A549 (cell line): Measurements from ENCODE around the gene ATP6V0A4. TPM values are rescaled to one million over a fixed set of nuclear protein-coding genes. Genes with fewer than 3 reads are reported as not detected.
"Not testable (repeated sequence)": the region's sequence is repeated elsewhere in the genome, so short reads cannot be mapped to it uniquely, and the experiment has no call there.

Source experiments
- ATAC-seq, 2 experiments: fragments of 200-7000 bp in 1 of 2; fragments of >200 bp in 1 of 2; cut with Nextera tagmentation in 1 of 2; cut with Tn5 transposase in 1 of 2; 3 replicates each; pipeline versions ENCODE4 v1.8.0 to v1.9.1; 2018 to 2020; ENCODE audit warnings: mild to moderate bottlenecking in 1 of 2, moderate library complexity in 1 of 2
- CTCF ChIA-PET: fragments of 300-600 bp; sonication (Branson Sonifier 250); formaldehyde crosslinking; extraction: SDS; loops from one replicate; lab custom pipeline; 2021; ENCODE audit warnings: antibody characterized with exemption, inconsistent platforms; lab: Yijun Ruan, JAX
- POLR2A ChIA-PET: fragments of 350-600 bp; formaldehyde crosslinking; extraction: SDS; loops from one replicate; lab custom pipeline; 2021; ENCODE audit warnings: antibody characterized with exemption, inconsistent platforms; lab: Yijun Ruan, JAX
- DNase-seq, 2 experiments: peaks; one replicate each; pipeline versions ENCODE4 v3.0.0 to v3.0.0-alpha.2; 2011 to 2016; ENCODE audit warnings: low read depth in 1 of 2, low spot score in 1 of 2
- FAIRE-seq: peaks from 2 replicates; lab custom pipeline; 2011; peaks lifted over from hg19 to GRCh38; lab: Jason Lieb, UNC
- H3K27ac ChIP-seq, 2 experiments: fragments of >200 bp; sonication (Bioruptor Twin); formaldehyde crosslinking; 3 replicates each; pipeline ENCODE4 v1.5.1; 2016 to 2017
- H3K4me1 ChIP-seq: fragments of >200 bp; sonication (Bioruptor Twin); formaldehyde crosslinking; 3 replicates; pipeline ENCODE4 v1.6.1; 2016
- H3K4me2 ChIP-seq: fragments of >200 bp; sonication (Bioruptor Twin); formaldehyde crosslinking; 3 replicates; pipeline ENCODE4 v1.6.1; 2016
- H3K4me3 ChIP-seq: fragments of >200 bp; sonication (Bioruptor Twin); formaldehyde crosslinking; 3 replicates; pipeline ENCODE4 v1.5.1; 2016
- H3K9me3 ChIP-seq: fragments of >200 bp; sonication (Bioruptor Twin); formaldehyde crosslinking; 3 replicates; pipeline ENCODE4 v1.6.1; 2016
- CBX8 ChIP-seq: fragments of 200-600 bp; sonication (generic); IDR thresholded peaks from 2 replicates; pipeline ENCODE4 v1.6.1; 2016
- CHD4 ChIP-seq: fragments of 200-600 bp; sonication (generic); IDR thresholded peaks from 2 replicates; pipeline ENCODE4 v1.6.1; 2016; ENCODE audit warnings: antibody characterized with exemption, mild to moderate bottlenecking, borderline replicate concordance
- EHF ChIP-seq: fragments of 250-450 bp; sonication (Bioruptor Pico); IDR thresholded peaks from 2 replicates; pipeline ENCODE4 v1.5.0; 2020; ENCODE audit warnings: mild to moderate bottlenecking
- EP300 ChIP-seq, 2 experiments: fragments of >200 bp; sonication (Bioruptor Twin); formaldehyde crosslinking; IDR thresholded peaks; 2 replicates in 1 of 2; 3 replicates in 1 of 2; pipeline ENCODE4 v1.6.1; 2016 to 2017
- FOSL2 ChIP-seq, 2 experiments: fragments of 450-650 bp in 1 of 2; fragments of >200 bp in 1 of 2; sonication (Bioruptor Twin) in 1 of 2; formaldehyde crosslinking; IDR thresholded peaks; 2 replicates each; pipeline versions ENCODE4 v1.5.0 to v1.6.1; 2016 to 2020; ENCODE audit warnings: mild to moderate bottlenecking in 1 of 2, moderate library complexity in 1 of 2
- HOXA7 ChIP-seq: fragments of 250-450 bp; sonication (Bioruptor Pico); IDR thresholded peaks from 2 replicates; pipeline ENCODE4 v1.5.0; 2020; ENCODE audit warnings: mild to moderate bottlenecking, moderate library complexity
- MAX ChIP-seq: IDR thresholded peaks from 2 replicates; pipeline ENCODE4 v1.6.1; 2012
- RCOR1 ChIP-seq: fragments of 150-350 bp; IDR thresholded peaks from 2 replicates; pipeline ENCODE4 v1.6.1; 2014; ENCODE audit warnings: antibody characterized with exemption, low read length, low read depth
- SMC3 ChIP-seq: fragments of >200 bp; sonication (Bioruptor Twin); formaldehyde crosslinking; IDR thresholded peaks from 3 replicates; pipeline ENCODE4 v1.6.1; 2018; ENCODE audit warnings: inconsistent platforms
- TFCP2L1 ChIP-seq: fragments of 250-450 bp; sonication (Bioruptor Pico); IDR thresholded peaks from 2 replicates; pipeline ENCODE4 v1.5.0; 2021; ENCODE audit warnings: mild to moderate bottlenecking
- USF2 ChIP-seq: fragments of 450-650 bp; IDR thresholded peaks from 2 replicates; pipeline ENCODE4 v1.6.1; 2014; ENCODE audit warnings: antibody characterized with exemption
- ZSCAN20 ChIP-seq: fragments of 250-450 bp; sonication (Bioruptor Pico); IDR thresholded peaks from 2 replicates; pipeline ENCODE4 v1.8.0; 2022; ENCODE audit warnings: mild to moderate bottlenecking, moderate library complexity
- WGBS: methylation state at CpG from one replicate; pipeline ENCODE4 v1.1.6; 2017; ENCODE audit errors: missing lambda C conversion rate; 5-methylcytosine and 5-hydroxymethylcytosine counted together
- polyA plus RNA-seq, 4 experiments: library from polyadenylated mRNA; depleted of rRNA in 3 of 4; stranded (reverse); fragments of >200 nt; fragmentation: RNase III in 1 of 4; extraction: RNeasy Plus Mini Kit Qiagen cat#74134 plus additional on column Dnase treatment in 1 of 4; gene quantifications; 2 replicates in 3 of 4; 3 replicates in 1 of 4; pipeline ENCODE4 v1.2.3, GENCODE V29; 2011 to 2017
- TF ChIP-seq, protein P1 (sequence below): fragments of >200 bp; sonication (Bioruptor Twin); formaldehyde crosslinking; IDR thresholded peaks from 3 replicates; pipeline ENCODE4 v1.6.1; 2016
- TF ChIP-seq, protein P2 (sequence below): fragments of >200 bp; sonication (Bioruptor Twin); formaldehyde crosslinking; IDR thresholded peaks from 3 replicates; pipeline ENCODE4 v1.5.1; 2016

ATP6V0A4 gene
- polyA plus RNA-seq, 2 of the 4 experiments (the other 2 are of a cell fraction), result 0.09 to 0.25 TPM

- H3K27ac ChIP-seq, result no peak overlapping the region
- DNase-seq, result no peak
- no peaks in the 10 kb centered on the region for H3K9me3 ChIP-seq
- H3K4me1 ChIP-seq, result no peaks in the 10 kb centered on the region
- TF ChIP-seq MAX (no peak), ZSCAN20 (CRISPR knock-in tag) (no peak), FOSL2 (IDR thresholded peaks at IDR 0.05) (no peak), FOSL2 (CRISPR knock-in tag; IDR thresholded peaks at IDR 0.05) (no peak), EHF (CRISPR knock-in tag) (no peak), HOXA7 (CRISPR knock-in tag) (no peak), SMC3 (no peak), CHD4 (no peak), TFCP2L1 (no peak), RCOR1 (no peak)
- TF ChIP-seq, protein P1, sequence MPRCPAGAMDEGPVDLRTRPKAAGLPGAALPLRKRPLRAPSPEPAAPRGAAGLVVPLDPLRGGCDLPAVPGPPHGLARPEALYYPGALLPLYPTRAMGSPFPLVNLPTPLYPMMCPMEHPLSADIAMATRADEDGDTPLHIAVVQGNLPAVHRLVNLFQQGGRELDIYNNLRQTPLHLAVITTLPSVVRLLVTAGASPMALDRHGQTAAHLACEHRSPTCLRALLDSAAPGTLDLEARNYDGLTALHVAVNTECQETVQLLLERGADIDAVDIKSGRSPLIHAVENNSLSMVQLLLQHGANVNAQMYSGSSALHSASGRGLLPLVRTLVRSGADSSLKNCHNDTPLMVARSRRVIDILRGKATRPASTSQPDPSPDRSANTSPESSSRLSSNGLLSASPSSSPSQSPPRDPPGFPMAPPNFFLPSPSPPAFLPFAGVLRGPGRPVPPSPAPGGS, result no peak
- TF ChIP-seq, all 56 proteins: peak for 0
- Histone ChIP-seq H3K4me3 (no peak overlapping the region), H3K4me2 (no peak overlapping the region)
- ATAC-seq, result no peak
- POLR2A ChIA-PET, result no interaction called here
- CTCF ChIA-PET, result interaction anchor here (1.0 kb wide), 1 partner anchor 43 kb away, joined by 3 read pairs; no protein-coding TSS in a partner anchor
- 45% methylated on average over 5 of the region's 5 CpGs for WGBS
- FAIRE-seq, result no peak
These were observed 106.8 kb downstream of the ATP6V0A4 start for GRCh38 chr7:138691178-138691577.

- Histone ChIP-seq H3K4me3 (no peak overlapping the region), H3K4me2 (no peak overlapping the region), H3K4me1 (no peaks in the 10 kb centered on the region), H3K27ac (no peak overlapping the region), H3K9me3 (no peaks in the 10 kb centered on the region)
- ChIA-PET POLR2A (no interaction called here), CTCF (interaction anchor here (1.0 kb wide), 1 partner anchor 43 kb away, joined by 3 read pairs; no protein-coding TSS in a partner anchor)
- TF ChIP-seq RCOR1 (no peak), EP300 (IDR thresholded peaks at IDR 0.05) (no peak)
- WGBS, result 53% methylated on average over 2 of the region's 2 CpGs
- ATAC-seq (no peak), FAIRE-seq (no peak), DNase-seq (no peak)
These were observed 107.5 kb downstream of the ATP6V0A4 start for GRCh38 chr7:138690495-138690894.

GRCh38 chr7:138688037-138688436, 110.0 kb downstream of the ATP6V0A4 start:
- DNase-seq, FAIRE-seq, H3K27ac ChIP-seq, CTCF ChIA-PET, H3K4me2 ChIP-seq, ATAC-seq, POLR2A ChIA-PET, H3K4me3 ChIP-seq, H3K9me3 ChIP-seq, H3K4me1 ChIP-seq: not testable (repeated sequence)
- 28% methylated on average over 6 of the region's 6 CpGs for WGBS

DNA sequence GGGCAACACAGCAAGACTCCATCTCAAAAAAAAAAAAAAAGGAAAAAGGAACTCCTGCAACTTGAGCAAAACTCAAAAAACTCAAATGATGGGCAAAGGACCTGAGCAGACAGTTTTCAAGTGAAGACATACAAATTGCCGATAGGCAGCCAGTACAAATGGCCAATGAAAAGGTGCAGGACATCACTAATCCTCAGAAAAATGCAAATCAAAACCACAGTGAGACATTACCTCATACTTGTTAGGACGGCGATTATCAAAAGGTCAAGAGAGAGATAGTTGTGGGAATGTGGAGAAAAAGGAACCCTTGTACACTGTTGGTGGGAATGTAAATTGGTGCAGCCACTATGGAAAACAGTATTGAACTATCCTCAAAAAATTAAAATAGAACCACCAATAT, 113.7 kb downstream of the ATP6V0A4 start:
- ChIA-PET POLR2A (no interaction called here), CTCF (no interaction called here)
- Histone ChIP-seq H3K4me1 (no peaks in the 10 kb centered on the region), H3K27ac (no peak overlapping the region), H3K9me3 (no peaks in the 10 kb centered on the region), H3K4me3 (no peak overlapping the region), H3K4me2 (no peak overlapping the region)
- 50% methylated on average over 3 of the region's 3 CpGs for WGBS
- ATAC-seq (no peak), DNase-seq (no peak), FAIRE-seq (no peak)
- TF ChIP-seq, protein P2, sequence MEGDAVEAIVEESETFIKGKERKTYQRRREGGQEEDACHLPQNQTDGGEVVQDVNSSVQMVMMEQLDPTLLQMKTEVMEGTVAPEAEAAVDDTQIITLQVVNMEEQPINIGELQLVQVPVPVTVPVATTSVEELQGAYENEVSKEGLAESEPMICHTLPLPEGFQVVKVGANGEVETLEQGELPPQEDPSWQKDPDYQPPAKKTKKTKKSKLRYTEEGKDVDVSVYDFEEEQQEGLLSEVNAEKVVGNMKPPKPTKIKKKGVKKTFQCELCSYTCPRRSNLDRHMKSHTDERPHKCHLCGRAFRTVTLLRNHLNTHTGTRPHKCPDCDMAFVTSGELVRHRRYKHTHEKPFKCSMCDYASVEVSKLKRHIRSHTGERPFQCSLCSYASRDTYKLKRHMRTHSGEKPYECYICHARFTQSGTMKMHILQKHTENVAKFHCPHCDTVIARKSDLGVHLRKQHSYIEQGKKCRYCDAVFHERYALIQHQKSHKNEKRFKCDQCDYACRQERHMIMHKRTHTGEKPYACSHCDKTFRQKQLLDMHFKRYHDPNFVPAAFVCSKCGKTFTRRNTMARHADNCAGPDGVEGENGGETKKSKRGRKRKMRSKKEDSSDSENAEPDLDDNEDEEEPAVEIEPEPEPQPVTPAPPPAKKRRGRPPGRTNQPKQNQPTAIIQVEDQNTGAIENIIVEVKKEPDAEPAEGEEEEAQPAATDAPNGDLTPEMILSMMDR, result no peak
- TF ChIP-seq HOXA7 (CRISPR knock-in tag), result no peak
- no peak for TF ChIP-seq CBX8
- no peak for TF ChIP-seq TFCP2L1
- no peak for TF ChIP-seq USF2
